HG03175 (cell line): ENCODE measurements around the gene TEX19.
"Not testable (repeated sequence)": the region's sequence is repeated elsewhere in the genome, so short reads cannot be mapped to it uniquely, and the experiment has no call there.

Experiments
- ATAC-seq: cut with Tn5 transposase; IDR thresholded peaks from one replicate; pipeline ENCODE4 v1.9.1; 2021; ENCODE audit warnings: mild to moderate bottlenecking, moderate library complexity; ENCODE audit not compliant: unreplicated experiment

The TEX19 gene

GRCh38 chr17:82353484-82353883 lies 5.6 kb upstream of the TEX19 start:
- ATAC-seq = no peak

DNA sequence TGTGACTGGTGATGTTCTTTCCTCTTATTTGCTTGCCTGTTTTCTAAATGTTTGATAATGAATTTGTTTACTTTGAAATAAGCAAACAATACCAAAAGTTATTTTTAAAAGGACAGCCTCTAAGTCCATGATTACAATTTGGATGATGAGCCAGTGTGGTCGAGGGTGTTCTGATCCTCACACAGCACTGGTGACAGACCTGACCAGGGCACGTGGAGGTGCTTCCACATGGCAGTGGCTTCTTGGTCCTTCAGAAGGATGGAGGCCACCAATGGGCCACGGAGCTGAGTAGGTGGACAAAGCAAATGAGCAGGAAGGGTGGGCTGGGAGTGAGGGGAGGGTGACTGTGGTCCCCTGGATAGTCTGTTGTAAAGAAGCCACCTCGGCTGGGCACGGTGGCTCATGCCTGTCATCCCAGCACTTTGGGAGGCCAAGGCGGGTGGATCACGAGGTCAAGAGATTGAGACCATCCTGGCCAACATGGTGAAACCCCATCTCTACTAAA lies 4.2 kb upstream of the TEX19 start:
- no peak for ATAC-seq

DNA sequence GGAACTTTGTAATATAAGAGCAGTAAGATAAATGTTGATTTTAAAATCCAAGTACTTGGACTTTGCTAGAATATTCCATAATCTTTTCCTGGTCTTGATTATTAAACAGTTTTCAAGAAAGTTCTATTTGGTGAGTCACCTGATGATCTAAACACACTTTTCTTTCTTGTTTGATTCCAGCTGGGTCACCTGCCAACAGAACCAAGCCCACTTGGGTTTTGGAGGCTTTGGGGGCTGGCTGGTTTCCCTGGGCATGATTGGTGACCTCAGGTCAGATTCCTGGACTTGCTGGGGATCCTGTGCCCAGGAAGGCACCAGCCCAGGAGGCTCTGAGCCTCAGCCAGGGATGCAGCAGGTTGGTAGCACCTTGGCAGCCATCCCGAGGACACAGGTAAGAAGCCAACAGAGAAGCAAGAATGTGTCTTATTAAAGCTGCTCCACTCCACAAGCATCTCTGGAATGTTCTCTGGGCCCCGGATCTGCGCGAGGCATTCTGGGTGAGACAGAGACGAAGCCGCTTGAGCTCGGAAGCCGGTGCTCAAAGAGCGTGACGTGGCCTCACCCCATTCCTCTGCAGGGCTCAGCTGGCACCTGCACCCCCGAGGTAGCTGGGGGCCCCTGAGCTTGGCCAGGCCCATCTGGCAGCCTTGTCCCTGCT lies 3.1 kb upstream of the TEX19 start:
- no peak for ATAC-seq

DNA sequence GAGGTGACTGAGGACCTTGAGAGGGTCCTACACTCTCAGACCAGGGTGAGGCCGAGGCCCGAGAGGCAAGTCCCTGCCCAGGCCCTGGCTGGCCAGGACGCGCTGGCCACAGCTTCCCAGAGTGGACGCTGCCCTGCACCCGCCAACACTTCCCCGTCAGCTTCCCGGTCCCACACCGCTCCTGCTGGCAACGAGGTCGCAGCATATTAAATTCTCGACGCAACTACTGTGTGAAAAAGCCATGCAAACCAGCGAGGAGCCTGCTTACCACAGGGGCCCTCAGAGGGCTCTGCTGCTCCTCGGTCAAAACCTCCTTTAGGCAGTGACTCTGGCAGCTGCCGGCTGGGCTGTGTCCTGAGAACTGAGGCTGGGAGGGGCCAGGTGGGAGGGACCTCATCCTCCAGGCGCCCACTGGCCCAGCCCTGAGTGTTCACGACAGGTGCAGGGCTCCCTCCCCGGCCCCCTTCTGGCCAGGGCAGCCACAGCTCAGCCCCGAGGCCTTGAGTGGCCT lies 2.1 kb upstream of the TEX19 start:
- ATAC-seq = no peak

- ATAC-seq = no peak
These were observed 1.7 kb upstream of the TEX19 start for GRCh38 chr17:82357394-82357793.

- not testable (repeated sequence) for ATAC-seq
These were observed 516 bp downstream of the TEX19 start for GRCh38 chr17:82359451-82360074.

DNA sequence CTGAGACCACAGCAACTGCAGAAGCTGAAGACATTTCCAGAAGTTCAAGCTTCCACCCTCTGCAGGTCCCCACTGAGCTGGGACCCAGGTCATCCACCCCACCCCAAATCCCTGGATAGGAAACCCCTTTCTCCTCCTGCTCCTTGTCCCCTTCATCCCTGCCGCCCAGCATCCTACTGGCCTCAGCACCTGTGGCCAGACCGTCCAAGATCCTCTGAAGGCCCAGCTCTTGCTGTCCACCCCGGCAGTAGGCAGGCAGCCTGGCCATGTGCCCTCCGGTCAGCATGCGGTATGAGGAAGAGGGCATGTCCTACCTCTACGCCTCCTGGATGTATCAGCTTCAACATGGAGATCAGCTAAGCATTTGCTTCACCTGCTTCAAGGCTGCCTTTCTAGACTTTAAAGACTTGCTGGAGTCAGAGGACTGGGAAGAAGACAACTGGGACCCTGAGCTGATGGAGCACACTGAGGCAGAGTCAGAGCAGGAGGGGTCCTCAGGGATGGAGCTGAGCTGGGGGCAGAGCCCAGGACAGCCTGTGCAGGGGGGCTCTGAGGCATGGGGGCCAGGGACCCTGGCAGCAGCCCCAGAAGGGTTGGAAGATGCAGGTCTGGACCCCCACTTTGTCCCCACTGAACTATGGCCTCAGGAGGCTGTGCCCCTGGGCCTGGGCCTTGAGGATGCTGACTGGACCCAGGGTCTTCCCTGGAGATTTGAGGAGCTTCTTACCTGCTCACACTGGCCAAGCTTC lies 3.0 kb downstream of the TEX19 start:
- no peak for ATAC-seq

DNA sequence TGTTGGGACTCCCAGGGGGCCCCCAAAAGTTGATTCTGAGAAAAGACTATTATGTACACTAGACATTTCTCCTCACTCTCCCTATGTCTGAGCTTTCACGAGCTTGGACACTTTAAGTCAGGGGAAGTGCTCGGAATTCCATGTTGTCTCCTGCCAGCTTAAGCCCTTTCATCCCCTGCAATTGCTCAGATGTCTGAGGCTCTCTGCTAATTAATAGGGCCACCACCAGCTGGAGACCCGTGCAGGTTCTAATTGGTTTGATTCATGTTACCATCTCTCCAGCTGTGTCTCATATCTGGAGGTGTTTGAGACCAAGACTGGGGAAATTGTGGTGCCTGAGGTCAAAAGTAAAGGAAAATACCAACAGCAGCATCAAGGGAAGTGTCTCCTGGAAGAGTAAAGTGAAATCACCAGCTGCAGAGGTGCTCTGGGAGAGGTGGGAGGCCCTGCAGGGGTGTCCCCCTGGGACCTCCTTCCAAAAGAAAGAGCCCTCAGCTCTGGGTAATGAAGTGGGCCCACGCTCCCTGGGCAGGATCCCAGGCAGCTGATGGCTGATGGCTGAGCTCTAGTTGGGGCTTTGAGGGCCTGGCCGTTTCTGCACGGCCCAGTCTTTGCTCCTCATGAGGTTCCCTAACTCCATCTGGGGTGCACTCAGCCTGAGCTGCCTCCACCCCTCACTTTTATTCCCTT lies 6.7 kb downstream of the TEX19 start:
- ATAC-seq = no peak

DNA sequence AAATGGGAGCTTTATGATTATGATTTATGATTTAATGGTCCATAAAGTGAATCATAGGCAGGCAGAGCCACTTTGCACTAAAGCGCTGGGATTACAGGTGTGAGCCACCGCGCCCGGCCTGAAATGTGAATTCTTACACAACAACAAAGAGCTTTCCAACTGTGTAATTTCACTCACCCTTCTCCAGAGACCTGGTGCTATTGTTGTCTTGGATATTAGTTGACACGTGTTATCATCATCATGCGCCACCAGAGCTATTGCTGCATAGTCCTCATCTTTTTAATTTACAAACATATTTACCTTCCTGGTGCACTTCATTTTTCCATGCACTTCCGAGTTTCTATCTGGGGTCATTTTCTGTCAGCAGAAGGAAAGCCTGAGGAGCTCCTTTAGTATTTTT lies 7.7 kb downstream of the TEX19 start:
- no peak for ATAC-seq

DNA sequence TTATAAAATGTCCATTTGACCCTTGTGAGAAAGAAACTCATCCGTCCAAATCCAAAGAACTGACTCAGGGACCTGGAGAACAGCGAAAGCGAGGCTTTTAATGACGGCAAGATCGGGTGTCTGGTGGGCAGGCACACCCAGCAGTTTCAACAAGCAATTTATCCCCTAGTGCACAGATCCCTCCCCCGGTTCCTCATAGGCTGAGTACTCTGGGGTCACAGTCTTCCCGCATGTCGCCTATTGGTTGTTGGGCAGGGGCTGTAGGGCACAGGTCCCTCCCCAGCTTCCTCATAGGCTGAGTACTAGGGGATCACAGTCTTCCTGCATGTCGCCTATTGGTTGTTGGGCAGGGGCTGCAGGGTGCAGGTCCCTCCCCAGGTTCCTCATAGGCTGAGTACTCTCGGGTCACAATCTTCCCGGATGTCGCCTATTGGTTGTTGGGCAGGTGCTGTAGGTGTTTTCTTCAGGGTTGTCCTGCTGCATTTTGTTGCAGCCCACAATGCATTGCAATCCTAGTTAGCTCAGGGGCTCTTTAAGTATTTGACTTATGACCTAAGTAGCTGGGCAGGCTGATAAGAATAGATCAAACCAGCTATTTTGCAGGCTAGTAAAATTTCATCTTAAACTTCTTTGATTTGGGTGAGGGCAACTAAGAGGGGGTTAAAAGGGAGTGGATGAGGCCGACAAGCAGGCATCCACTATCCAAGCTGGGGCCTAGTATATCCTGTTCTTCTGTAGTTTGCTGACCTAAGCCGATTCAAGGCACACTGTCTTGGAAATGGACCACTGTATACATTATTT lies 8.9 kb downstream of the TEX19 start:
- ATAC-seq = no peak

DNA sequence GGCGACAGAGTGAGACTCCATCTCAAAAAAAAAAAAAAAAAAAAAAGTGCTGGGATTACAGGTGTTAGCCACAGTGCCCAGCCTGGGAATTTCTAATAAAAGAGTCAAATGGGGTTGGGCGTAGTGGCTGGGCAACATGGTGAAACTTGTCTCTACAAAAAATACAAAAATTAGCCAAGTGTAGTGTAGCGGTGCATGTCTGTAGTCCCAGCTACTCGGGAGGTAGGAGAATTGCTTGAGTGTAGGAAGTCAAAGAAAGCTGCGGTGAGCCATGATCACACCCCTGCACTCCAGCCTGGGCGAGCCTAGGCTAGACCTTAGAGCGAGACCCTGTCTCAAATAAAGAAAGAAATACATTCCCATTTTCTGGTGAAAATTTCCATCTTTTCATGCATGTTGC lies 10.2 kb downstream of the TEX19 start:
- no peak for ATAC-seq

DNA sequence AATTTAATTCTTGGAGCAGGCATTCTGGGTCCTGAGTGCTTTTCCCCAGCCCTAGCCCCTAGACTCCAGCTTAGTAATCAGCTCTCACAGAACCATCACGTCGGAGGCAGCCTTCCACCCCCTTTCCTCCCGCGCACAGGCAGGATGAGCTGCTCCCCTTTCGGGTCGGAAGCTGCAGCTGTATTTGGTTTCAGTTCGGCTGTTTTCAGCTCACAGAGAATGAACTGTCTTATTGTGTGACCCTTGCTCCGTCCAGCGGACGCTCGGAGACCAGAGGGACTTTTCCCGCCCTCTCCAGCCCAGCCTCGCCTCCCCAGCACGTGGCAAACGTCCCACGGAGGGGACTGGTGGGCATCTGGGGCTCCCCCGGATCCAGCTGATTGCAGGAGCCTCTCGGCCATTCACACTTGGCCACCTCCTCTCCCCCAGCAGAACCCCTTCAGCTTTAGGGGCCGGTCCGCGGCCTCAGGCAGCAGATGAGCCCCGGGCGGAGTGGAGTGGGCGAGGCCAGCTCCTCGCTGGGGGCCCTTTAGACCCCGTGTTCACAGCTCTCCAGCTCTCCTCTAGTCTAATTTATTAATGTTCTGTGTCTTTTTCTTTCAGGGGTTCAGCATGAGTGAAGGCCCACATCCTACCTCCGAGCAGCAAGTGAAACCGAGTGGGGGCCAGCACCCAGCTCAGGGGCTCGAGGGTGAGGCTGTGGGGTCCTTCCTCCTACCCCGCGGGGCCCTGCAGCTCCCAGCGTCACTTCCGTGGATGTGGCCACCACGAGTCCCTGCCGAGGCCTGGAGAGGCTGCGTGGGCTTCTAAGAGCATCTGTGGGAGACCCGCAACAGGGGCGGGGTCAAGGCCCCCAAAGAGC lies 11.7 kb downstream of the TEX19 start:
- peak; percentile 60 for ATAC-seq

GRCh38 chr17:82371333-82372248 lies 12.5 kb downstream of the TEX19 start, which contains the start of gene UTS2R:
Gene UTS2R (plus strand): TSS chr17:82371765. CDS start chr17:82374325, 2,560 bp downstream.
- ATAC-seq = no peak

- no peak for ATAC-seq
These were observed 13.4 kb downstream of the TEX19 start for GRCh38 chr17:82372249-82373071.

DNA sequence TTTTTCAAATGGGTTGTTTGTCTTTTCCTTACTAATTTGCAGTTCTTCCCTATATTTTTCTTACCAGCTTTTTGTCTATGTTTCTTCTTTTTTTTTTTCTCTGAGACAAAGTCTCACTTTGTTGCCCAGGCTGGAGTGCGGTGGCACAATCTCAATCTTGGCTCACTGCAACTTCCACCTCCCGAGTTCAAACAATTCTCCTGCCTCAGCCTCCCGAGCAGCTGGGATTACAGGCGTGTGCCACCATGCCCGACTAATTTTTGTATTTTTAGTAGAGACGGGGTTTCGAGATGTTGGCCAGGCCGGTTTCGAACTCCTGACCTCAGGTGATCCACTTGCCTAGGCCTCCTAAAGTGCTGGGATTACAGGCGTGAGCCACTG lies 14.0 kb downstream of the TEX19 start:
- ATAC-seq = not testable (repeated sequence)

GRCh38 chr17:82373731-82374625 lies 14.9 kb downstream of the TEX19 start:
- ATAC-seq = no peak
